ENCODE results near the gene KCND3. TPM values are rescaled to one million over a fixed set of nuclear protein-coding genes. Genes with fewer than 3 reads are reported as not detected.

The KCND3 gene
- total RNA-seq, 1 experiment from 2014 or later, result 0.15 TPM

- H3K4me3 Mint-ChIP-seq, result no peak overlapping the region
- Histone ChIP-seq H3K23ac (ENCODE audit: insufficient read length, low read depth, low read length) (no peak overlapping the region), H3K56ac (ENCODE audit: insufficient read length, low read depth, low read length) (no peak overlapping the region), H2AK5ac (ENCODE audit: insufficient read length, low read length) (no peak overlapping the region), H2BK15ac (ENCODE audit: low read depth, low read length) (no peak overlapping the region), H2BK5ac (ENCODE audit: insufficient read length, low read length) (no peak overlapping the region), H2BK20ac (ENCODE audit: low read depth, low read length, poor library complexity, severe bottlenecking) (no peak overlapping the region), H3K27ac (ENCODE audit: insufficient read length, low read depth, low read length) (no peak overlapping the region), H3K23me2 (ENCODE audit: insufficient read length, low read depth, low read length, poor library complexity, severe bottlenecking) (no peaks in the 10 kb centered on the region), H3K4me2 (ENCODE audit: insufficient read depth, insufficient read length, low read length) (no peak overlapping the region), H2BK120ac (ENCODE audit: low read depth, low read length, poor library complexity, severe bottlenecking) (no peak overlapping the region), H3T11ph (ENCODE audit: low read length) (no peak overlapping the region), H2BK12ac (ENCODE audit: insufficient read length, low read depth, low read length) (no peak overlapping the region), H3K4ac (ENCODE audit: low read depth, low read length) (no peak overlapping the region), H3K79me1 (ENCODE audit: insufficient read depth, low read depth, low read length, poor library complexity, severe bottlenecking) (no peaks in the 10 kb centered on the region), H3K9ac (ENCODE audit: extremely low read depth, insufficient read length, low read length) (no peak overlapping the region), H3K14ac (ENCODE audit: insufficient read depth, low read length) (no peak overlapping the region), H2AFZ (ENCODE audit: low read length) (no peak overlapping the region), H3K4me1 (ENCODE audit: insufficient read depth, low read length) (no peaks in the 10 kb centered on the region), H3K79me2 (ENCODE audit: insufficient read depth, low read length) (no peaks in the 10 kb centered on the region), H4K5ac (ENCODE audit: insufficient read length, low read depth, low read length) (no peak overlapping the region), H3K9me3 (ENCODE audit: control insufficient read depth, low read depth, low read length) (no peaks in the 10 kb centered on the region), H4K91ac (ENCODE audit: insufficient read length, low read depth, low read length) (no peak overlapping the region), H4K8ac (replicated peaks; ENCODE audit: insufficient read length, low read depth, low read length) (no peak overlapping the region), H3K27me3 (ENCODE audit: insufficient read depth, low read length) (no peaks in the 10 kb centered on the region), H3K18ac (ENCODE audit: insufficient read length, low read depth, low read length) (no peak overlapping the region), H4K20me1 (ENCODE audit: control insufficient read depth, insufficient read depth, insufficient read length) (no peaks in the 10 kb centered on the region)
- H3K27me3 Mint-ChIP-seq (ENCODE audit: low read depth), result peaks cover 7% of the 10 kb centered on the region
- H3K9me3 Mint-ChIP-seq, result peaks cover 9 to 11% of the 10 kb centered on the region in 2 experiments; a peak in 4 of 5 replicates
- no peak for DNase-seq
- TF ChIP-seq, protein P1, sequence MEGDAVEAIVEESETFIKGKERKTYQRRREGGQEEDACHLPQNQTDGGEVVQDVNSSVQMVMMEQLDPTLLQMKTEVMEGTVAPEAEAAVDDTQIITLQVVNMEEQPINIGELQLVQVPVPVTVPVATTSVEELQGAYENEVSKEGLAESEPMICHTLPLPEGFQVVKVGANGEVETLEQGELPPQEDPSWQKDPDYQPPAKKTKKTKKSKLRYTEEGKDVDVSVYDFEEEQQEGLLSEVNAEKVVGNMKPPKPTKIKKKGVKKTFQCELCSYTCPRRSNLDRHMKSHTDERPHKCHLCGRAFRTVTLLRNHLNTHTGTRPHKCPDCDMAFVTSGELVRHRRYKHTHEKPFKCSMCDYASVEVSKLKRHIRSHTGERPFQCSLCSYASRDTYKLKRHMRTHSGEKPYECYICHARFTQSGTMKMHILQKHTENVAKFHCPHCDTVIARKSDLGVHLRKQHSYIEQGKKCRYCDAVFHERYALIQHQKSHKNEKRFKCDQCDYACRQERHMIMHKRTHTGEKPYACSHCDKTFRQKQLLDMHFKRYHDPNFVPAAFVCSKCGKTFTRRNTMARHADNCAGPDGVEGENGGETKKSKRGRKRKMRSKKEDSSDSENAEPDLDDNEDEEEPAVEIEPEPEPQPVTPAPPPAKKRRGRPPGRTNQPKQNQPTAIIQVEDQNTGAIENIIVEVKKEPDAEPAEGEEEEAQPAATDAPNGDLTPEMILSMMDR (conservative IDR thresholded peaks at IDR 0.05), result no peak
- peaks cover 23 to 26% of the 10 kb centered on the region in 2 experiments for H3K4me1 Mint-ChIP-seq
- no CpG with 5 or more reads among the region's 4 CpGs for WGBS (ENCODE audit: extremely low coverage, insufficient read length, low lambda C conversion rate)
- H3K36me3 Mint-ChIP-seq (ENCODE audit: insufficient read depth in 1 of 3, low read depth in 3 of 3), result peaks cover 0 to 10% (median 5%) of the 10 kb centered on the region in 3 experiments; a peak in 2 of 7 replicates
- no peak overlapping the region for H3K27ac Mint-ChIP-seq
Observed at GRCh38 chr1:112021263-112021662, 31.8 kb upstream of the KCND3 start.

Data from H9 (cell line).